ENCODE data around the gene NOL9. TPM values are rescaled to one million over a fixed set of nuclear protein-coding genes. Genes with fewer than 3 reads are reported as not detected.
"Not testable (repeated sequence)": the region's sequence is repeated elsewhere in the genome, so short reads cannot be mapped to it uniquely, and the experiment has no call there.

The NOL9 gene
- total RNA-seq, result 10 to 100 TPM; 39.8 to 43.6 TPM

DNA sequence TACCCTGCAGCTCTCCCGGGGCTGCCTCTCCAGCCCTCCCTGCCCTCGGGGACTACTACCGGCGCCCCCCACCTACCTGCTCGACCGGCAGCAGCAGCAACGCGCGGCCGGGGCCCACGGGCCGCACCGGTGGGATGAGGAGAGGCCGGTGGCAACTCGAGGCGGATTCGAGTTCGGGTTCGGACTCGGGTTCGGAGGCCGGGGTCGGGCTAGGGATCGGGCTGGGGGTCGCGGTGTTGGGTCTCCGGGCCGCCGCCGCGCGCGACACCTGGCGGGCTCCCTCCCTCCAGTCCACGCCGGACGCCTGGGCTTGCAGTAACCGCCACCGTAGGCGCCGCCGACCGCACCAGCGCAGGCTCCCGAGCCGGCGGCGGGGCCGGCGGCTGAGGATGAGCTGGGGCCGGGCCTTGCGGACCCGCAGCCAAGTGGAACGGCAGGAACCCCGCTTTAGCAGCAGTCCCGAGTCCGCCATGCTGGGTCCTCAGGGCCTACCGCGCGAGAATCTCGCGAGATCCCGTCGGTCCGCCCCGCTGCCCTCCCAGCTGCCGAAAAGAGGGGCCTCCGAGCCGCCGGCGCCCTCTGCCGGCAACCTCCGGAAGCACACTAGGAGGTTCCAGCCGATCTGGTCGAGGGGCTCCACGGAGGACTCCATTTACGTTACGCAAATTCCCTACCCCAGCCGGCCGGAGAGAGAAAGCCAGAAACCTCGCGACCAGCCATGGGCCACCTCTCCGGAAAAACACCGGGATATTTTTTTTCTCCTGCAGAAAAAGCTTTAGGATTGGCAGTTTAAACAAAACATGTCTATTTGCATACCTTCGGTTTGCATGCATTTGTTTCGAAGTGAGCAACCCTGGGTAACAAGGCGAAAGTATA lies at the start of gene NOL9:
NOL9 (minus strand) TSS at position 483 of the 876 bp plus-strand sequence; CDS start at position 472, 11 bp downstream.
- CTCF ChIA-PET, result interaction anchor here (0.6 to 3.8 kb wide), 37 partner anchors 8 to 281 kb away, joined by 3 to 37 read pairs (median 4); partner anchors contain the start of genes DNAJC11, KLHL21, PLEKHG5 and ZBTB48
- H3K4me3 Mint-ChIP-seq, result peak within 1 kb of the TSS; percentile 75
- peak; percentile 97 for DNase-seq
- H3K36me3 Mint-ChIP-seq (ENCODE audit: low read depth), result peaks cover 10% of the 10 kb centered on the region
- H3K4me1 Mint-ChIP-seq (ENCODE audit: low read depth), result peaks cover 18% of the 10 kb centered on the region
- ATAC-seq, result peak; percentile 98
- POLR2A ChIA-PET, result interaction anchor here (0.8 to 2.4 kb wide), 9 partner anchors 9 to 86 kb away, joined by 3 to 15 read pairs (median 4); partner anchors contain the start of genes KLHL21, PHF13 and ZBTB48
- H3K9me3 Mint-ChIP-seq (ENCODE audit: insufficient read depth), result no peaks in the 10 kb centered on the region
- H3K27ac Mint-ChIP-seq, result peak within 1 kb of the TSS; percentile 72
- no peaks in the 10 kb centered on the region for H3K27me3 Mint-ChIP-seq (ENCODE audit: low read depth)

DNA sequence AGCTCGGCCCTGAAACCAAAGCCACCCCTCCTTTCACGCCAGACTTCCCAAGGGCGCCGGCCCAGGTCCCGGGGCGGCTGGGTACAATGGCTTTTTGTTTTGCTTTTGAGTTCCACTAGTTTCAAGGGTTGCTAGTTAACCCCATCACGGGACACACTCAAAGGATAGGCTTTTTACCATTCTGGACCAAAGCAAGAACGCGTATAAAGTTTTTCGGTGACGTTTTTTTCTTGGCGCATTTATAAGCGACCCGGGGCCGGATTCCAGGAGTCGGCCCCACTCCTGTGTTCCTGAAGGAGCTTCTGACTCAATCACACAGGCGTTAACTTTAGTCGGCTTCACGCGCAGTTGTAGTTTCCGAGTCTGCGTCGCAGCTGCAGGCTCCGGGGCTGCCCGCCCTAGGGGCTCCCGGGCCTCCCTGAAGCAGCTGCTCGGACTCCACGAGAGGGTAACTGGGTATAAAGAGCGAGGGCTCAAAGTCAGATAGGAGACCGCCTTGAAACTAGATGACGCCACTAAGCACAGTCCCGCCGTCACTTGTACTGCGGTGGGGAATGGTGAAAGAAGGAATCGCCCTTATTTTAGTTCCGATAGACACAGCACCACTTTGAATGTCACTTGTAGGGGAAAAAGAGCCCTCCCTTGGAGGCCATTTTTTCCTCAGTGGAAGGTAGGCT lies 49.1 kb upstream of the NOL9 start:
- H3K36me3 Mint-ChIP-seq (ENCODE audit: low read depth), result peaks cover 22% of the 10 kb centered on the region
- H3K27ac Mint-ChIP-seq, result peak overlapping the region; percentile 95
- H3K4me1 Mint-ChIP-seq (ENCODE audit: low read depth), result peaks cover 27% of the 10 kb centered on the region
- CTCF ChIA-PET, result interaction anchor here (0.7 to 4.7 kb wide), 6 partner anchors 9 to 113 kb away, joined by 3 to 37 read pairs (median 4); partner anchors contain the start of genes NOL9, TAS1R1 and ZBTB48
- H3K4me3 Mint-ChIP-seq, result peak overlapping the region; percentile 77
- no peaks in the 10 kb centered on the region for H3K9me3 Mint-ChIP-seq (ENCODE audit: insufficient read depth)
- no peaks in the 10 kb centered on the region for H3K27me3 Mint-ChIP-seq (ENCODE audit: low read depth)
- DNase-seq (peak; percentile 66), ATAC-seq (peak; percentile 32)
- POLR2A ChIA-PET, result interaction anchor here (0.6 to 4.5 kb wide), 13 partner anchors 9 to 211 kb away, joined by 3 to 32 read pairs (median 4); partner anchors contain the start of genes NOL9, PHF13, PLEKHG5 and TAS1R1

DNA sequence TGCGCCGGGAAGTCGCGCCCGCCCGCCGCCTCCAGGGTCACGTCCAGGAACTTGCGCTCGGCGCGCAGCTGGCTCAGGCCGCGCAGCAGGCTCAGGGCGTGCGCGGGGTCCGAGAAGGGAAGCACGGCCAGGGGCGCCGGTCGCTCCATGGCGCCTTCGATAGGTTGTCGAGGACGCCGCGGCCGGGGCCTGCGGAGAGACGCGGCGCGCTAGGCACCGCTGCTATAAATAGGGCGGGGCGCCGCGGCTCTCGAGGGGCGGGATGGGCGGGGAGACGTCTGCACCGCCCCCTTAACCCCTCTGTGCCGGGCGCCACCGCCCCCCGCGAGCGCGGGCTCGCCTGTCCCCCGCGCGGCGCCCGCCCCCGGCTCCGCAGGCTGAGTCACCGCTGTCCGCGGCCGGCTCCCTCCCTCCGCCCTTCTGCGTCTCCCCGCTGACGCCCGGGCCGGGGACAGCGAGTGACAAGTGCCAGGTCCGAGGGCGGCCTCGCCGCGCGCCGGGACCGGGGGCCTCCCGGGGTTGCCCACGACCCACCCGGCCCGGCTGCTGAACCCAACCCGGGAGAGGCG lies 48.4 kb upstream of the NOL9 start, which contains the start of gene KLHL21:
KLHL21 (minus strand) TSS at position 201 of the 569 bp plus-strand sequence; CDS start at position 149, 52 bp downstream.
- Mint-ChIP-seq H3K9me3 (ENCODE audit: insufficient read depth) (no peaks in the 10 kb centered on the region), H3K4me1 (ENCODE audit: low read depth) (peaks cover 30% of the 10 kb centered on the region), H3K4me3 (peak within 1 kb of the TSS; percentile 99), H3K27ac (peak within 1 kb of the TSS; percentile 95), H3K27me3 (ENCODE audit: low read depth) (no peaks in the 10 kb centered on the region), H3K36me3 (ENCODE audit: low read depth) (peaks cover 25% of the 10 kb centered on the region)
- ChIA-PET CTCF (interaction anchor here (0.7 to 4.7 kb wide), 9 partner anchors 10 to 112 kb away, joined by 3 to 37 read pairs (median 4); partner anchors contain the start of genes NOL9, TAS1R1 and ZBTB48), POLR2A (interaction anchor here (0.5 to 4.5 kb wide), 12 partner anchors 10 to 211 kb away, joined by 3 to 32 read pairs (median 4); partner anchors contain the start of genes NOL9, PHF13, PLEKHG5 and TAS1R1)
- ATAC-seq (peak; percentile 63), DNase-seq (peak; percentile 86)

DNA sequence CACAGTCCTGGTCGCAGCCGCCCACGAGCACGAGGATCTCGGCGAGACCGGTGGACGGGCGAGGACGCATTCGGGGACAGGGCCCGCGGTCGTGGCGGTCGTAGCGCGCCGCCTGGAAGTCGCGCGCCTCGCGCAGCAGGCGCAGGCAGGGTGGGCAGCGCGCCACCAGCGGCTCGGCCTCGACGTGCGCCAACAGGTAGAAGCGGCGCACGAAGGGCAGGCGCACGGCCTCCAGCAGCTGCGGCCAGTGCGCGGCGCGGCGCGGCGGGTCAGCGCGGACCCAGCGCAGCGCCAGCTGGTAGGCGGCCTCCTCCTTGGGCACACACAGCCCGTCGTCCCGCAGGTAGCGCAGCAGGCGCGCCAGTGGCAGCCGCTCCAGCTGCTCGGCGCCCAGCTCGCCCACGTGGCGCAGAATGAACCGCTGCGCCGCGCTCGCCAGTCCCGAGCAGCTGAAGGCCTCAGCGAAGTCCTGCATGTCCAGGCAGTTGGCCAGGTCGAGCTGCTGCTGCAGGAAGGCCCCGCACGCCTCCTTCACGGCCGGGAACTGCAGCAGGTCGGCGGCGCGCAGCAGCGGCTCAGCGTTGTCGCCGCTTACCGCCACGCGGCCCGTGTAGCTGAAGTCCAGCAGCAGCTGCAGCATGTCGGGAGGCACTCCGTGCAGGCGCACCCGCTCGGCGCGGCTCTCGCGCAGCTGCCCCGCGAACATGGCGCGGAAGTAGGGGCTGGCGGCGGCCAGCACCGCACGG lies 47.8 kb upstream of the NOL9 start:
- H3K36me3 Mint-ChIP-seq (ENCODE audit: low read depth), result peaks cover 30% of the 10 kb centered on the region
- CTCF ChIA-PET, result interaction anchor here (0.7 to 4.7 kb wide), 9 partner anchors 9 to 111 kb away, joined by 3 to 37 read pairs (median 3); partner anchors contain the start of genes NOL9, TAS1R1 and ZBTB48
- H3K9me3 Mint-ChIP-seq (ENCODE audit: insufficient read depth), result no peaks in the 10 kb centered on the region
- peaks cover 33% of the 10 kb centered on the region for H3K4me1 Mint-ChIP-seq (ENCODE audit: low read depth)
- ATAC-seq, result peak; percentile 45
- no peak for DNase-seq
- peak overlapping the region; percentile 93 for H3K27ac Mint-ChIP-seq
- peak overlapping the region; percentile 99 for H3K4me3 Mint-ChIP-seq
- POLR2A ChIA-PET, result interaction anchor here (0.5 to 4.5 kb wide), 6 partner anchors 13 to 182 kb away, joined by 3 to 32 read pairs (median 4); partner anchors contain the start of genes NOL9, TAS1R1 and ZBTB48
- H3K27me3 Mint-ChIP-seq (ENCODE audit: low read depth), result no peaks in the 10 kb centered on the region

DNA sequence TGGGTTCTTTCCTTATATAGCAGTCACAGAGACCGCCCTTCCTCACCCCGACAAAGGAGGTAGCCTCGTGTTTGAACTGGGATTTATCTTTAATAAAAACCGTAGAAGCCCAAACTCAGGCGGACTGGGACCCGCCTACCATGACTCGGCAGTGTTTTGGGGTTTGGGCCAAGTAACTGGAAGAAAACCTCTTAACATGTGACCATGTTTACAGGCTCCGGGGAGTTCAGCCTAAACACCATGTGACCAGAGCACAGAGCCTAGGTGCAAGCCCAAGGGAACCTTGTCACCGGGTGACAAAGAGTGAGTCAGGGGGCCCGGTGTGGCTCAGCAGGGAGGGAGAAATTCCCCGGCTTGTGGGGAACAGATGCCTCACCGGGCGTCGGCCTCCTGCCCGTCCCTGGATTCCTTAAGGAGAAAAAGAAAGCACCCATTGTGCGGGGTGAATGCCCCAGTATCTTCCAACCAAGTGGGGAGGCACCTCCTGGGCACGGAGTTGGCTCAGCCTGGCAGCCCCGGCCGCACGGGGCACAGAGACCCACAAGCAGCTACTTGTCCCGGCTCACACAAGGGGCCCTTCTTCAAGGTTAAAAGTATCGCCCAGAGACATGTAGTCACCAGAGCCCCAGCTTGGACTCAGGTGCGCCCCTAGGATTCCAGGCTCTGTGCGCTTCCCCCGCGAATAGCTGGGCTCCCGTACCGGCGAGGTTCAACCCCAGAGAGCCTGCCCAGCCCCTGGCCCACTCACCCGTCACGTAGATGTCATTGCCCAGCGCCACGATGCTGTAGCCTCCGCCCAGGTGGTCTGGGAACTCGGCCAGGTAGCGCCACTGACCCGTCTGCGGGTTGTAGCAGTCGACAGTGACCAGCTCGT lies 47.0 kb upstream of the NOL9 start:
- Mint-ChIP-seq H3K4me3 (peak overlapping the region; percentile 99), H3K36me3 (ENCODE audit: low read depth) (peaks cover 35% of the 10 kb centered on the region), H3K4me1 (ENCODE audit: low read depth) (peaks cover 34% of the 10 kb centered on the region), H3K27ac (peak overlapping the region; percentile 93), H3K9me3 (ENCODE audit: insufficient read depth) (no peaks in the 10 kb centered on the region), H3K27me3 (ENCODE audit: low read depth) (no peaks in the 10 kb centered on the region)
- ATAC-seq (peak; percentile 42), DNase-seq (peak; percentile 79)
- POLR2A ChIA-PET, result interaction anchor here (0.8 to 4.5 kb wide), 6 partner anchors 12 to 183 kb away, joined by 3 to 32 read pairs (median 4); partner anchors contain the start of genes NOL9, TAS1R1 and ZBTB48
- CTCF ChIA-PET, result interaction anchor here (0.9 to 4.7 kb wide), 11 partner anchors 8 to 110 kb away, joined by 3 to 37 read pairs (median 4); partner anchors contain the start of genes NOL9, TAS1R1 and ZBTB48

DNA sequence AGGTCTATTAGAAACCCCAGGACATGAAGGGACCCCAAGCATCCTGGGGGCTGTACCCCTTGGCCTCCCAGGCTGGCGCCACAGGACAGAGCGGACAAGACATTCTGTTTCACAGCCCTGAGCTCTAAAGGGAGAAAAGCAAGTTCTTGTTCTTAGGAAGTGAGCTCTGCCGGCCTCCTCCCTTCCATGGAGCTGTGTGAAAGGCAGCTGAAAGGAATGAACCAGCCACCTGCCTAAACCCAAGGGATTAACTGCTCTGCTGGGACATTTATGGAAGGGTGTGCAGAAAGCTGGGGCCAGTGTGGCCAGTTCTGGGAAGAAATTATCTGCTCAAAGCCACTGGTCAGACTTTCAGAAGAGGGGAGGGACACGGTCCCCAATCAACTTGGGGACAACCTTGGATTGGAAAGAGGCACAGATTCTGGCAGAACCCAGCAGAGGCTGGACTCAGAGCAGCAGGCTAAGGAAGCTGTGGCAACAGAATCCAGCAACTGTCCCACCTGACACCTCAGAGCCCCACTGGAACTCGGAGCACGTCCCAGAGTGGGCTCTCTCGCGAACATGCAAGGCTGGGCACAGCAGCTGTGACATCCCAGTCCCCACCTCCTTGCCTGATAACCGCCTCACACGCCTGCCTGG lies 46.2 kb upstream of the NOL9 start:
- ATAC-seq, result no peak
- Mint-ChIP-seq H3K36me3 (ENCODE audit: low read depth) (peaks cover 42% of the 10 kb centered on the region), H3K4me3 (peak overlapping the region; percentile 99), H3K27me3 (ENCODE audit: low read depth) (no peaks in the 10 kb centered on the region), H3K4me1 (ENCODE audit: low read depth) (peaks cover 38% of the 10 kb centered on the region), H3K9me3 (ENCODE audit: insufficient read depth) (no peaks in the 10 kb centered on the region), H3K27ac (peak overlapping the region; percentile 93)
- ChIA-PET CTCF (interaction anchor here (1.1 to 4.7 kb wide), 8 partner anchors 8 to 67 kb away, joined by 3 to 37 read pairs (median 4); partner anchors contain the start of genes NOL9, TAS1R1 and ZBTB48), POLR2A (interaction anchor here (0.5 to 4.5 kb wide), 8 partner anchors 13 to 573 kb away, joined by 3 to 15 read pairs (median 3); partner anchors contain the start of genes NOL9, TAS1R1 and ZBTB48)
- DNase-seq, result no peak

DNA sequence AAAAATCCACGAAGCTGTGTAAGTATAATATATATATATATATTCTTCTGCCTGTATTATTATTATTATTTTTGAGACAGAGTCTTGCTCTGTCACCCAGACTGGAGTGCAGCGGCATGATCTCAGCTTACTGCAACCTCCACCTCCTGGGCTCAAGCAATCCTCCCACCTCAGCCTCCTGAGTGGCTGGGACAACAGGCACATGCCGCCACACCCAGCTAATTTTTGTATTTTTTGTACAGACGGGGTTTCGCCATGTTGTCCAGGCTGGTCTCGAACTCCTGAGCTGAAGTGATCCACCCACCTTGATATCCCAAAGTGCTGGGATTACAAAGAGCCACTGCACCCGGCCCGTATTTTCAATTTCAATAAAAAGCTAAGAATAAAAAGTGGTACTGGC lies 45.7 kb upstream of the NOL9 start:
- DNase-seq; H3K27me3 Mint-ChIP-seq (ENCODE audit: low read depth); ATAC-seq; H3K9me3 Mint-ChIP-seq (ENCODE audit: insufficient read depth): not testable (repeated sequence)
- Mint-ChIP-seq H3K4me1 (ENCODE audit: low read depth) (peaks cover 41% of the 10 kb centered on the region), H3K36me3 (ENCODE audit: low read depth) (peaks cover 48% of the 10 kb centered on the region), H3K27ac (peak overlapping the region; percentile 93), H3K4me3 (peak overlapping the region; percentile 99)
- ChIA-PET CTCF (interaction anchor here (1.1 to 4.7 kb wide), 8 partner anchors 9 to 67 kb away, joined by 3 to 37 read pairs (median 4); partner anchors contain the start of genes NOL9, TAS1R1 and ZBTB48), POLR2A (interaction anchor here (0.5 to 4.5 kb wide), 7 partner anchors 13 to 573 kb away, joined by 3 to 15 read pairs (median 3); partner anchors contain the start of genes NOL9, TAS1R1 and ZBTB48)

DNA sequence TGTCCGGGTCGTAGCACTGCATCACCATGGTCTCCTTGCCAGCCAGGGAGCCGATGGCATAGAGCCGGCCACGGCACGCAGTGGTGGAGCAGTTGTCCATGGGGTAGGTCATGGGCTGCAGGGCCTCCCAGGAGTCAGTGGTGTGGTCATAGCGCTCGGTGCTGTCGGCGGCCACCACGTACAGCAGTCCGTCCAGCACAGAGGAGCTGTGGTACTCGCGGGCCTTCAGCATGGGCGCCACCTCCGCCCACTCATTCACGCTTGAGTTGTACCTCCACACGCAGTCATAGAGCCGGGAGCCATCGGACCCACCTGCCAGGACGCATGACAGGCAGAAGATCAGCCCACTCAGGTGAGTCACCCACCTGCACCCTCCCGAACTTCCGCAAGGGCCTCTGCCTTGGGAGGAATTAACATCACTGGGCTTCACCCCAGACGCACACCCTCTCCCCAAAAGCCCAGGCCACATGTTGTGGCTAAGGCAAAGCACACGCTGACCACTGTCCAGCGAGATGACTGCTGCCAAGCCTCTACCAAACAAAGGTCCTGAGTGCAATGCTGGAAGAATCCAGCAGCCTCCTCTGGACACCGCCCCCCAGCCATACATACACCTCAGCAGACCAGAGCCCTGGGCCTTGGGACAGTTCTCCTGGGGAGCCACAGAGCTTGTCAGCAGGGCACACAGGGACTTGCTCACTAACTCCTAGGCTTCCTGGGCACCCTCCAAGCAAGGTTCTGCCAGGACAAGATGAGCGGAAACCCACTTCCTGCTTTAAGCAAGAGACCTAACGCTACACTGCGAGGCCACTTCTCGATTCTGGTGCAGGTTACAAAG lies 45.0 kb upstream of the NOL9 start:
- DNase-seq (peak; percentile 71), ATAC-seq (peak; percentile 16)
- no peaks in the 10 kb centered on the region for H3K27me3 Mint-ChIP-seq (ENCODE audit: low read depth)
- H3K27ac Mint-ChIP-seq, result peak overlapping the region; percentile 89
- H3K9me3 Mint-ChIP-seq (ENCODE audit: insufficient read depth), result no peaks in the 10 kb centered on the region
- peaks cover 52% of the 10 kb centered on the region for H3K36me3 Mint-ChIP-seq (ENCODE audit: low read depth)
- peaks cover 40% of the 10 kb centered on the region for H3K4me1 Mint-ChIP-seq (ENCODE audit: low read depth)
- CTCF ChIA-PET, result interaction anchor here (1.1 to 4.7 kb wide), 8 partner anchors 8 to 47 kb away, joined by 3 to 37 read pairs (median 4); partner anchors contain the start of genes NOL9, TAS1R1 and ZBTB48
- POLR2A ChIA-PET, result interaction anchor here (1.0 to 4.5 kb wide), 6 partner anchors 12 to 108 kb away, joined by 3 to 15 read pairs (median 3); partner anchors contain the start of genes NOL9, TAS1R1 and ZBTB48
- peak overlapping the region; percentile 99 for H3K4me3 Mint-ChIP-seq

Measured in activated CD8-positive, alpha-beta T cell treated with anti-CD3 and anti-CD28 coated beads, Interleukin-2, amount 10 ng/mL, durations not matched to agents 7 days and 5 days (primary cell).